ENCODE data around the gene ABCG5.

ABCG5 gene

DNA sequence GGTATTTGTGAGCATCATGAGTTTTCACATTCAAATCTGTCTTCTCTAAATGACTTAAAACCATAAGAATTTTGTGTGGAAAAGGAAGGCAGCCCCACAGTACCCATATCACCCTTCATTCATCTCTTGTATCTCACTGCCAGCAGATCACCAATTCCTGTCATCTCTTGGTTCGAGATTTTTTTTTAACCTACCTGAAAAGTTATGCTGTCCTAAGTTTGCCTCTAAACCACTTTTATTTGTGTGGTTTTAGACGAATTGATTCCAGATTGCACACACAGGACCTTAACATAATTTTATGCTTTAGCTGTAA, 32.0 kb downstream of the ABCG5 start:
- DNase-seq (ENCODE audit: low read depth, low spot score), result no peak

DNA sequence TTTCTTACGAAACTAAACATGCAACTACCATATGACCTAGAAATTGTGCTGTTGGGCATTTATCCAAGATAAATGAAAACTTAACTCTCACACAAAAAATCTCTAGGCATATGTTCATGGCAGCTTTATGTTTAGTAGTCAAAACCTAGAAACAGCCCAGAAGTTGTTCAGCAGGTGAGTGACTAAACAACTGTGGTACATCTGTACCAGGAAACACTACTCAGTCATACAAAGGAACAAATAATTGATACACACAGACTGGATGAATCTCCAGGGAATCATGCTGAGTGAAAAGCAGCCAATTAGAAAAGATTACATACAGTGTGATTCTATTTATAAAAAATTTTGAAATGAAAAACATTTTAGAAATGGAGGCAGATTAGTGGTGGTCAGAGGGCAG, 35.5 kb downstream of the ABCG5 start:
- no peak for DNase-seq (ENCODE audit: low read depth, low spot score)

DNA sequence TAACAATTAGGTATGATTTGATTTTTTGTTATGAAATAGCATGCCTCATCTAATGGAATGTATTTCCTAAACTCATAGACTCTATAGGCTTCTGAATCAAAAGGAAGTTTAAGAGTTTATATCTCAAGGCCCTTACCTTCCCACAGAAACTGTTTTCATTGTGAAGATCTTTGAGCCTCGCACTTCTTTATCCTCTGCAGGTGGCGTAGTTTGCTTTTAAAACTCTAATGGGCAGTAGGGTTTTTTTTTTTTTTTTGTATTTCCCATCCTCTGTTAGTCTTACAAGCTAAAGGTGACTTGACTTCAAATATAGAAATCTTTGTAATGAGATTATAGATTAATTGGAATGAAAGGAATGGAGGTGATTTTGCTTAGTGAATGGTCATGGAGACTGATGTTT, 36.5 kb downstream of the ABCG5 start:
- no peak for DNase-seq (ENCODE audit: low read depth, low spot score)

DNA sequence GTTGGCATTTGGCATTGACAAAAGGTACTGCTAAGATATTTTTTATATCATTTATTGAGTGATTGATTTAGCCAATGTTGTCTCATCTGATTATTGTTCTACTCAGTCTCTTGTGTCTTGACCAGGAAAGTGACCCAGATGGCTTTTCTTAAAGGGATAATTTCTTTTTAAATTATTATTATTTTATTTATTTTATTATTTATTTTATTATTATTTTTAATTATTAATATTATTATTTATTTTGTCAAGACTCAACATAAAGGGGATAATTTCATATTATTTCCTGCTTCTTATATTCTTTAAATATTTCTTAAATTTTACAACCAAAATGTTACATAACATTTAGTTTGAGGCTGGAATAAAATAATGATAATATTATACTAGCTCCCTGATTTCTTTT, 37.7 kb downstream of the ABCG5 start:
- no peak for DNase-seq (ENCODE audit: low read depth, low spot score)

DNA sequence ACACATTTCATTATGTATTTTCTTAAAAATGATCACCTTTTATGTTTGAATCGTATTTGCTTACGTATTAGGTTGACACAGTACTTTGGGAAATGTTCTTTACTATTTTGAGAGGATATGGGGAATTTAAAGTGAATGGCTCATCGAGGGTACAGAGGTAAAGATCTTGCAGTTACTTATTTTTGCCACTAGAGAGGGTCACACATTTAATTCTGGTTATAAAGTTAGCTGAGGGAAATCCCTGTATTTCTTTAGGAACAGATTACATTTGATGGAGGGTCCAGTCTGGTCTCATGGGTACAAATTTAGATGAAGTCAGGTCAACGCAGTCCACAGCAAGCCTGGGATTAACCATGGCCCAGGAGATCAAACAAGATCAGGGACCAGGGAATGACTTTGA, 40.3 kb downstream of the ABCG5 start:
- DNase-seq (ENCODE audit: low read depth, low spot score), result no peak

DNA sequence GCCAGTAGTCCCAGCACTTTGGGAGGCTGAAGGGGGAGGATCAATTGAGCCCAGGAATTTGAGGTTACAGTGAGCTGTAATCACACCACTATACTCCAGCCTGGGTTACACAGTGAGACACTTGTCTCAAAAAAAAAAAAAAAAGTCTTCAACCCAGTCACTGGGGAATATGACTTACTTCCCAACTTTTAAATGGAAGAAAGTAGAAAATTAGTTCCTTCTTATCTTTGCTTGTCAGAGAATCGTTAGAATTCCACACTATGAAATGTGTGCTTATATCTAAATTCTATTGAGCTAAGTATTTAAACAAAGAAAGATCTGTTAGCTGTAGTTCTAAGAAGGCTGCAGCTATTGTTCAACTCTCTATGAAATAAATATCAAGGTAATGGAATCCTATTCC, 42.4 kb downstream of the ABCG5 start:
- no peak for DNase-seq (ENCODE audit: low read depth, low spot score)

DNA sequence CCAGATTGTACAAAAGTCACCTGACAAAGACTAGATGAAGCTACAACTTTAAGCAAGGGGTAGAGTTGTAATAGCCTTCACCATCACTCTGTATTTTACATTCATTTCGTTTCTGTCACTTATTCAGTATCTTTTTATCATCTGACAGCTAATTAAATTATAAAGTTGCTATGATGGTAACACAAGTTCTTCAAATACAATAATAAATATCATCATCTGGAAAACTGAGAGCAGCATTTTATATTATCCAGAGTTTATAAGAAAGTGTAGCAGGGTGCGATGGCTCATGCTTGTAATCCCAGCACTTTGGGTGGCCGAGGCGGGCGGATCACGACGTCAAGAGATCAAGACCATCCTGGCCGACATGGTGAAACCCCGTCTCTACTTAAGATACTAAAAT, 43.7 kb downstream of the ABCG5 start:
- no peak for DNase-seq (ENCODE audit: low read depth, low spot score)

DNA sequence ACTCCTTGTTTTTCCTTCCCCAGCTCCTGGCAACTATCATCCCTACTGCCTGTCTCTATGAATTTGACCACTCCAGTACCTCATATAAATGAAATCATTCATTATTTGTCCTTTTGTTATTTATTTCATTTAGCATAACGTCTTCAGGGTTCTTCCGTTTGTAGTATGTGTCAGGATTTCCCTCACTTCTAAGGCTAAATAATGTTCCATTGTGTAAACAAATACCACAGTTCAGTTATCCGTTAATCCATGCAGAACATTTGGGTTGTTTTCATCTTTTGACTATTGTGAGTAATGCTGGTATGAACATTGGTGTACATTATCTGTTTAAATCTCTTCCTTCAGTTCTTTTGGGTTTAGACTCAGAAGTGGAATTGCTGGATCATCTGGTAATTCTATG, 46.0 kb downstream of the ABCG5 start:
- no peak for DNase-seq (ENCODE audit: low read depth, low spot score)

DNA sequence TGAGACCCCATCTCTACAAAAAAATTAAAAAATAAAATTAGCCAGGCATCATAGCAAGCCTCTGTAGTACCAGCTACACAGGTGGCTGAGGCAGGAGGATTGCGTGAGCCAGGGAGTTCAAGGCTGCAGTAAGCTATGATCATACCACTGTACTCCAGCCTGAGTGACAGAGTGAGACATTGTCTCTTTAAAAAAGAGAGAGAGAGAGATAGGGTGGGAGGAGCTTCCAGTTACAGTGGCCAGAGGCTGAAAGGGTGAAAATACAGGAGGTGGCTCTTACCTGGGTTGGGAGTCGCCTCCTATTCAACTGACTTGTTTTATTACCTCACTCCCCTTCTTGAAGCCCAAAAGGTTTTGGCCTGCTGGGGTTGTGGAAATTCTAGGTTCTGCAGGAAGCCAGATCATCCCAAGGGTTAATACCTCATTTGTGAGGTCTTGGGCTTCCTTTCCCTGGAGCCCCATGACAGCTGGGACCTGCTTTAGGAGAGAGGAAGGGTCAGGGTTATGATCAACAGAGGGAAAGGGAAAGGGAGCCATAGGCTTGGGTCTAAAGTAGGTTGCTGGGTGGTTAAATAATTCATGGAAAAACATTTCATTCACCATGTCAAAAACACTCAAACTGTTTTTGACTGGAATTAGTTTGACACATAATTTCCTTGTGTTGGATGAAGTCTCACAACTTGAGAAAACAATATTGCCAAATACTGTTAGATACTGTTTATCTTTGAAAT, 47.4 kb downstream of the ABCG5 start:
- no peak for DNase-seq (ENCODE audit: low read depth, low spot score)

DNA sequence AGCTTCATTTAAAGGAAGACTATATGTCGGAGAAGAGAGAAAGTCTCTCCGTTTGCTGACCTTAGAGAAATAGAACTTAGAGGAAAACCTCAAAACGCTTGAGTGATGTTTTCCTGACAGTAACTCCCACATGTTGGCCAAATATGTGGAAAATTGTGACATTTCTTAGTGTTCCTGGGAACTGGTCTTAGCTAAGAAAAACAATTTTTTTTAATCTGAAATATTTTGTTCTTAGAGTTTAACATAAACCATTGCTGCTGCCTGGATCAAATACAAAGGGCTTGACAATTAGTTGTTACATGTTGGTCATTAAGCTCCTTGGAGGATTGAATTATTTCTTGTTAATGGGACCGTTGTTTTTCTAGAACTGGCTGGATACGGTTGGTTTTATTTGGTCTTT, 48.5 kb downstream of the ABCG5 start:
- DNase-seq (ENCODE audit: low read depth, low spot score), result no peak

DNA sequence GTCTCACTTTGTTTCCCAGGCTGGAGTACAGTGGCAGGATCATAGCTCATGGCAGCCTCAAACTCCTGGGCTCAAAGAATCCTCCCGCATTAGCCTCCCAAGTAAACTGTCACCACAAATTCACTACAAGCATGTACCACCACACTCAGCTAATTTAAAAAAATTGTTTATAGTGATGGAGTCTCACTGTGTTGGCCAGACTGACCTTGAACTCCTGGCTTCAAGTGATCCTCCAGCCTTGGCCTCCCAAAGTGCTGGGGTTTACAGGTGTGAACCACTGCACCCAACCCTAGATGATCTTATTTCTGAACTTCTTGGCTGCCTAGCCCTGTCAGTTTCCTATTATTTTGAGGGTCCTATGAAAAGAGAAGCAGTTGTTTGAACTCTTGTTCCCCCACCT, 50.0 kb downstream of the ABCG5 start:
- no peak for DNase-seq (ENCODE audit: low read depth, low spot score)

DNA sequence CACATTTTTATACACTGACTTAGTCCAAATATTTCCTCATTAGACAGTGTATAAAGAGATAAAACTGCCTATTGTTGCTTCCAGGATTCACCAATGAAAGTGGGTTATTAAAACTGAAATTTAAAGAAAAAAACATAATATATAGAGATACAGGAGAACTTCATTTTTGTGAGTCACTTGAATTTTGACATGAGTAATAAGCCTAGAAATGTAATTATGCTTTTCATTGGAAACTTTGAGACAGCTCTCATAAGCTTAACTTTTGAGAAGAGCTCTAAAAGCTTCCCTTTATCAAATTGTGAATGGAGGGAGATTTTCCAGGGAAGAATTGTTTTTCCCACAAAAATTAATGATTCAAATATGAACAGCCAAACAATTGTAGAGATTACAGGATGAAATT, 50.7 kb downstream of the ABCG5 start:
- DNase-seq (ENCODE audit: low read depth, low spot score), result no peak

DNA sequence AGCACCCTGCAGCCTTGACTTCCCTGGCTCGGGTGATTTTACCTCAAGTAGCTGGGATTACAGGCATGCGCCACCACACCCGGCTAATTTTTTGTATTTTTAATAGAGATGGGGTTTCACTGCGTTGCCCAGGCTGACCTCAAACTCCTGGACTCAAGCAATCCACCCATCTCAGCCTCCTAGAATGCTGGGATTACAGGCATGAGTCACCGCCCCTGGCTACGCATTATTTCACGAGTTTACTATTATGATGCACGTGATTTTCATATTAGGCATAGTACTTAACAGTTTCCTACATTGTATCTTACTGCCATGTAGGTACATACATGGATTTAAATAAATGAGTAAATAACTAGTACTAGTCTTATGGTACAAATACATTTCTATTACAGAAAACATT, 60.4 kb downstream of the ABCG5 start:
- DNase-seq (ENCODE audit: low read depth, low spot score), result no peak

DNA sequence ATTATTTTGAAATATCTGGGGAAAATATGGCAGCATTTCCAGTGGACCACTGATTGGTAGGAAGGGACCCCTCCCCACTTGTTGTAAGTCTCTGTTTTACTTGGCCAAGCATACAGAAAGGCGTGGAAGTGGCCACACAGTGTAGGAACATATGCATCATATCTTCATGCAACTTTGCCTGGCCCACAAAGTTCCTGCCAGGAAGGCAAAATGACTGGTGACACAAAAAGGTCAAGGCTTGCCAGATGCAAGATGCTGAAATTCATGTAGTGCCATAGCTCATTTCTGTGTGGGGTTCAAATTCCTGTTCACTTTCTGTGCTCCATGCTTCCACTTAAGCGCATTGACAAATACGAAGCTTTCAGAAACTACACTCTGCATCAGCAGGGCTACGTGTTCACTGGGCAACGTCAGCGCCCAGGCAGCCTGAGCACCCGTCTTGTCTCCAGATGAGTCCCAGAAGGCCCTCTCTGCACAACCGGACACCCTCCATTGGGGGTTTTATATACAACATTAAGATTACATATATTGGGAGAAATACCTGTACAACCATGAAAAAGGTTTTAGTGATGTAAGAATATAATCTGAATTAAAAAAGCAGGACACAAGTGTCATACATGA, 61.2 kb downstream of the ABCG5 start:
- DNase-seq (ENCODE audit: low read depth, low spot score), result no peak

DNA sequence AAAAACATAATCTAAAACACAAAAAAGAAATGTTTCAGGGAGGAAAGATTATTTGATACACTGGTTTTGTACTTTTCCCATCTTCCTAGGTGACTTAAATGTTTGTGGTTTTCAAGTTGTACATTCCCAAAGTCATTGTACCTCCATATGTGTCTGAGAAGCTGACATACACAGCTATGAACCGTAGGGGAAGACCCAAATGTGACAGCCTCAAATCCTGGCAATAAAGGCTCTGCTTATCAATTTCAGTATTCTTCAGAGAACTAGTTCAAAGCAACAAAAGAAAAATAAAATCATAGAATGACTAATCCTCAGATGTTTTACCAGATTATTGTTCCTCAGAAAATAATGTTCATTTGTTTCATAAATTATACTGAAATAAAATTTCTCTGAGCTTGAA, 62.3 kb downstream of the ABCG5 start:
- DNase-seq (ENCODE audit: low read depth, low spot score), result no peak

DNA sequence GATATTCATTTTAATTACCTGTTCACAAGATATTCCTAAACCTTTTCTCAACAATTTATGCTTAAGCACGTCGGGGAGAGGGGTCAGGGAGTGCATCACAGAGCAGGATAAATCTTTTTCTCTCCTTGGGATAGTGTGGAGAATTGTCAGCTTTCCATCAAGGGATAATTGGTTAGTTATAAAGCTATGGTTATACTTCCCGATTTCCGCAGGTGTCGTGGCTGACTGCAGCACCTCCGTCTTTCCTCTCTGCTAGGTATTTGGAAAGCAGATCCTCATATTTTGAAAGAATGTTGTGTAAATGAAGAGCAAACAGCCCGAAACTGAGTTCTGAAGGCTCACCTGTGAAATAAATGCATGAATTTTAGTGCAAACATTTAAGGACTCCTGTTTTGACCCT, 64.0 kb downstream of the ABCG5 start:
- DNase-seq (ENCODE audit: low read depth, low spot score), result no peak

DNA sequence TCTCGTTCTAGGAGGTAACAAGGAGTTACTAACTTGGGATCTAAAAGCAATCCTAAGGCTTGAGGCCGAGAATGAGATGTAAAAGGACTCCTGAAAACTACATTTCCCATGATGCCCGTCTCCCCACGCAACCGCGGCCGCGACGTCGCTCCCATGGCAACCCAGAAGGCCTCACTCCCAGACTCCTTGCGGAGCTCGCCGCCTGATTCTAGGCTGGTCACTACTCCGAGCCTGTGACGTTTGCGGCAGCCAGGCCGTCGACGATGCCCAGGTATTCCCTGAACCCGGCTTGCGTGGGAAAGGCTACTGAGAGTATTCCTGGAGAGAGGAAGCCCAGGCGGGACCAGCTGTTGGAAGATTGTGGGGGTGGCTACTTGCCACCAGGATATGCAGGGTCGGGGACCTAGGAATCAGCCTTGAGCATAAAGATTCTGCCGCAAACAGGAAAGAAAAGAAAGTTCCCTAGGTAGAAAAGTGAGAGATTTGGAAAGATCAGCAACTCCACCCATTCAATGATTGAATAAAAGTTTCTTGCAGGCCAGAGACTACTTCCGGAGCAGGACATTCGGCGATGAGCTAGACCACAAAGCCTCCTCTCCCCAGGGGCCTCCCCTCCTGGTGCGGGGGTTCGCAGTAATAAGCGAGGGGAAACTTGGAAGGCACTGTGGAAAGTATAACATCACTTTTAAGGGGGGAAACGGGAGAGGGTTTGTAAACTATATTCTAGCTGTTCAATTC, 64.6 kb downstream of the ABCG5 start, which contains the start of gene DYNC2LI1:
TSS of gene DYNC2LI1 (plus strand) at position 164 of the 738 bp plus-strand sequence. CDS start at position 264, 100 bp downstream.
- DNase-seq (ENCODE audit: low read depth, low spot score), result peak; percentile 72

DNA sequence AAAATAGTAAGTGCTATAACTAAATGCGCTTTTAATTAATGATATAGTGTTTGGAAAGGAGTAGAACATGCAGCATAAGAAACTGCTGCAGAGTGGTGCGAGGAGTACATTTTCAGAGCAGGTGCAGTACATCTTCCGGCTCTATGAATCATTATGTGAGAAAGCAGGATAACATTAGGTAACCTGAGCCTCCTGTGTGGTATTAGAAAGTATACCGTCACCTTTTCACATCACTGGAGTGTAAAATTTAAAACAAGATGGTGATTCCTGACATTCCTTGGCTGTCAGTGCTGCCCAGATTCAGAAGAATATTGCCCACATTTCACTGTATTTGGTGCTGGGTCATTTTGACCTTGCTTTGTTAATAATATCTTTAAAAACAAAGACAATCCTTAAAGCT, 72.6 kb downstream of the ABCG5 start:
- DNase-seq (ENCODE audit: low read depth, low spot score), result no peak

DNA sequence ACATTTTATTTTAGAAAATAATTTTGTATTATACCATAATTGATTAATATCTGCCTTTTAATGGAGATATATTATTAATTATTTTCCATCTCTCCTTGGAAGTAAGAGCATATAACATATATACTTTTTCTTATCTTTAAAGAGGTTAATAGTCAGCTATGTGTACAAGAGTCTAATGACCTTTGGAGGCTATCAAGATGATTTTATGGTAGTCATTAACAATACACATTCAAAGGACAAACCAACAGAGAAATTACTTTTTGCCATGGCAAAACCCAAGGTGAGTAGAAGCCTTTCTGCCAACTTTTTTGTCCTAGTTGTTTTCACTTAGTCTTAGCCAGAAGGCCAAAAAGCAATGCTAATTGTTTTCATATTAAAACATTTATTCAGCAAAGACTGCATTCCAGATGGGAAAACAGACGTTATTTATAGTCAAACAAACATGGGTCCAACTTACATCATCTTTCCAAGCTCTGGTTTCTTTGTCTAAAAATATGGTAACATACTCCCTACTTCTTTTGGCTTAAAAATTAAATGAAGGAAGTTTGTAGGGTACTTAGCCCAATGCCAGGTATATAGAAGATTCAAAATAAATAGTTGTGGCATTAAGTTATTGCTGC, 74.4 kb downstream of the ABCG5 start:
- DNase-seq (ENCODE audit: low read depth, low spot score), result no peak

DNA sequence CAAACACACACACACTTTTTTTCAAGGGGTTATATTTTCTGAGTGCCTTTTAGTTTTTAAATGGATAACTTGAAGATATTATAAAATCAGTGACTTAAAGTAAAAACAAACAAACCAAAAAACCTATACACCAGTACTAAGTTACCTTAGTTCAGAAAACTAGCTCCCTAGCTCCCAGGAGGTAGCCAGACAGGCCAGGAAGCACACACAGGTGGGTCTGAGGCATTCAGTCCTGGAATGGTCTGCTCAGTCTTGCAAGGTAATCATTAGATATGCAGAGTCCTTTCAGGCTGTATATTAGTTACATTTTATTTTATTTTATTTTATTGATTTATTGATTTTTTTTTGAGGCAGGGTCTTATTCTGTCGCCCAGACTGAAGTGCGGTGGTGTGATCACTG, 75.5 kb downstream of the ABCG5 start:
- no peak for DNase-seq (ENCODE audit: low read depth, low spot score)

Measured in smooth muscle cell of the brain vasculature (primary cell).